Activated CD4-positive, alpha-beta T cell treated with anti-CD3 and anti-CD28 coated beads for 1 hour (primary cell): Measurements from ENCODE around the gene RBMS3.

Experiments used
- DNase-seq: peaks from one replicate; pipeline ENCODE4 v3.0.0-alpha.2; 2020

Gene RBMS3

DNA sequence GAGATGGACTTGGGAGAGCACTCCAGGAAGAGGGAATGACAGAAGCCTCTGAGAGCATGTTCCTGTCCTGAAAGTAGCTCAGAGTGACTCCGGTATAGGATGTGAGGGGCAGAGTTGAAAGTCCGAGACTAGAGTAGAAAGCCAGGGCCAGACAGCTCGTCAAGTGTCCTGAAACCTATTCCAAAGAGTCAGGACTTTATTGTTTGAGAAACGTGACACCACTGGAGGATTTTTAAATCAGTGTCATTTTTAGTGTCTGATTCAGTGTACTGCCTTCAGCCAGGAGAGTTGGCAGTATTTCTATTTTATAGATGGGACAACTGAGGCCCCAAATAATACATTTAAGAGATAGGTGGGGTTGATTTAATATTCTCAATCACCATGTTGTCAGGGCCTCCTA is 1.6 kb upstream of the RBMS3 start:
- DNase-seq = no peak

DNA sequence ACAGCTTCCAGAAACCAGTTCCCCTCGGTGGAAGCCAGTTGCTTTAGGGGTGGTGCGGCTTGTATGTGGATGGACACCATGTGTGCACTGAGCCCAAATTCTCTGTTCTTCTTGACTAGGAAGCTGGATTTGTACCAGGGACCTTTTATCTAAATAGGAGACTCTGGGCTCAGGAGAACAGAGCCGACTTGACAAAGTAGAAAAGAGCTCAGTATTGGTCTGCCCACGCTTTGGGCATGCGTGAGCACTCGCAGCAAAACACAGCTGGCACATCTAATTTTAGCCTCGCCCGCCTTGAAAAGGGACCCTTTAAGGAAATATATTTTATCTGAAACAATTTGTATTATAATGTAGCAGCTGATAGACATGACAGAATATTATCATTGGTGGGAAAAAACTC is 1.1 kb upstream of the RBMS3 start:
- DNase-seq = no peak

DNA sequence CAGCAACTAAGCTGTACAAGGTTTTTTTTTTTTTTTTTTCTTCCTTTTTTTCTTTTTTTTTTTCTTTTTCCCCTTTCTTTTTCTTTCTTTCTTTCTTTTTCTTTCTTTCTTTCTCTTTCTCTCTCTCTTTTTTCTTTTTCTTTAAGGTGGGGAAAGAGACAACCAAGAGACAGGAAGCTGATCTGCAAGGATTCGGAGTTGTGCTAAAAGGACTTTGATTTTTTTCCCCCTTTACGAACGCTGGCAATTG is 148 bp downstream of the RBMS3 start:
- no peak for DNase-seq

DNA sequence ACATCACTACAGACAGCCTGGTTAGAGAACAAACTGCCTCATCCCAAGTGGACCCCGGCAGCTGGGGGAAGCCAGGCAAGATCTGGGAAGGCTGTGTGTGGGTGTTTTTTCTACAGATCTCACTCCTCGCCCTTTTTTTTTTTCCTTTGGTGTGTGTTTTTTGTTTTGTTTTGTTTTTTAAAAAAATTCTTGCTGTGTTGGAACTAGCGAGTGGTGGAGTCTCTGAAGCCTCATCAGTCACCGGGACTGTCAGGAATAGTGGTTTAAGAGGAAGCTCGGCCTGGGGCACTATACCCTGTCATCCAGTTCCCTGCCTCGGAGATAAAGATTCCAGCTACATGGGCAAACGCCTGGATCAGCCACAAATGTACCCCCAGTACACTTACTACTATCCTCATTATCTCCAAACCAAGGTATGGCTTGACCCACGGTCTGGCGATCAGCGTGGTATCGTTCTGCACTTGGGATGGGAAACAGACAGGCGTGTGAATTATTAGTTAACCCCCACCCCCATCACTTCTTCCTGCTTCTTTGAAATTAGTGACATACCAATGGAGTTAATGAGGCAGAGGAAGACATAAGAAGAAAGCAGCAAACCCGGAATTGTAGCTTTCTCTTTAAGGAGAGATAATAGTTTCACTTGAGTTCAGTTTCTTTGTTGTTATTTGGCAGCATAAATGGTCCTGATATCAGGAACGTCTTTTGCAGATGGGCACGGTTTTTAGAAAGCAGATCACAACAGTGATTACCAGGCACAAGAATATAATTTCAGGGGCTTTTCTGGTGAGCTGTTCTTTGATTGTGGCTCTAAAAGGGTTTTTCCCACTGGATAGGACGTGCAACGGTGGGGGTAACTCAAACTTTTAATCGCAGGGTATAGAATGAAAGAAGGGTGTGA is 722 bp downstream of the RBMS3 start:
- no peak for DNase-seq

DNA sequence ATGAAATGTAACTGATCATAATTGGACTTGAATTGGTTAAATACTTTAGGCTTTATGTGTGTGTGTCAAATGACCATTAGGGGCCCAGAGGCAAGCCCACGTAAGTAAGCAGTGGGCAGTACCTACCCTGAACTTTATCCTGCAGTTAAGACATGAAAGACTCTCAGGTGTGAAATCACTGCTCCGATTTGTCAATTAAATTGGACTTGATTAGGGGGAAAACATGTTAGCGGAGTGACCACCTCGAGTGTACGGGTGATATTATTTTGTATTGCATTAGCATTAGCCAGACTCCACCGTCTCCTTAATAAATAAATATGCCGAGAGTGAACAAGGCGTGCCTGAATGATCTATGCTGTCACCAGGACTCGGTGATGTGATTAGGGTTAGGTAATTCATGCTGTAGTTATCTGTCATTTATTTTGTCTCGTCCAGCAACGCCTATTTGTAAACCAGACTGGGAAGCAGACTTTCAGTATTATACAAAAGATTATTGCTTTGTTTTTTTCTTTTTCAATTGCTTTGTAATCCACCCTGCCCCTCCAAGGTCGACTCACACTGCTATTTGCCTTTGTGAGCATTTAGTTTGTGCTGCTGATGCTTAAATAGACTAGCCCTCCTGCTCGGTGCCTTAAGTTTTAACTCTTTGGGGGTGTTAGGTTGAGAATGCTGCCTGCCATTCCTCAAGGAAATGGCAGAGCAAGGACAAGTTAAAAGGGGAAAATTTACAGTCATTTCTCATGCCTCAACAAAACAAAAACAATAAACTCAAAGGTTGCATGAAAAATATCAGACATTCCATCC is 1.8 kb downstream of the RBMS3 start:
- DNase-seq = no peak

DNA sequence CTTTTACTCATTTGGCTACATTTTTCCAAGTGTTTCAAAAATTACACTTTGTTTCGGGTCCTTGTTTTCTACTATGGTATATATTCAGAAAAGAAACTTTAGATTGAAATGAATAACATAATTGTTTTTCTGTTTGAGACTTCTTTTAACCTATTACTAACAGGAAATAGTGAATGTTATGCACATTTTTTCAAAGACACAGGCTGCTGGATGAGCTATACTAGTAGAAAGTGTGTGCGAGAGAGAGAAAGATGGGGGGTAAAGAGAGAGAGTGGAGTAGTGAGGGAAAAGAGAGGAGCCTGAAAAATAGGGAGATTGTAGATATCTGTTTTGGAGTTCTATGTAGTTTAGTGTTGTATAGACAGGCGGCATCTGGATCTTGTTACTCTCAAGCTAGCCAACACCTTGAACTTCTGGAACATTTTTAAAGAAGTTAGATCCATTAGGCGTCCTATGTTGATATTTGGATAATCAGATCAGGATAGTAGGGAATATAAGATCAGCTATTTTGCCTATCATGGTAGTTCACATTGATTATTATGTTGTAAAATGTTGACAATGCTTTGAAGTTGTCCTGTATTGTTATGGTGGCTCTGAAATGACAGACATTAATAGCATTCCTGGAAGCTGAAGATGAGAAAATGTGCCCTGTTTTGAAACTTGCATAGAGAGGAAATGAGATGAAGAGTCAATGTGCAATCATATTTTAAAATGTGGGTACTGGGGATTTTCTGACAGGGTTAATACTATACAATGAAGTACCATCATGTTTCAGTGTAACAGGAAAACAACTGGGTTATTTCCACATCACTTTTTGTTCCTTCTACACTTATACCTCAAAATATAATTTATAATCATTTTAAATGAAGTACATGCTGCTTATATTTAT is 2.6 kb downstream of the RBMS3 start:
- no peak for DNase-seq

DNA sequence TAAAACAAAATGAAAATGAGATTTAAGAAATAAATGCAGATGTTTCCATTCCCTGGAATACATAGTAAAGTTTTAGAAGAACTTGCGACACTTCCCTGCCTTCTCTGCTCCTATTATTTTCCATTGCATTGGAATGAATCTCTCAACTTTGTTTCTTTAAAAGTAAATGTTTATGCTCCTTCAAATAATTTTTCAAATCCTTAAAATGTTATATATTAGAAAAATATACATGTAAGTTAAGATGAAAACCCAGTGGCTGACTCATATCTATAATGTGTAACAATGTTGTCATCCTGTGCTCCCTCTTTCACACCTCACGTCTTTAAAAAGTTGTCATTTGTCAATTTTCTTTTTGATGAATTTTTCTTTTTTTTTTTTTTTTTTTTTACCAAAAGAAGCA is 3.6 kb downstream of the RBMS3 start:
- no peak for DNase-seq

DNA sequence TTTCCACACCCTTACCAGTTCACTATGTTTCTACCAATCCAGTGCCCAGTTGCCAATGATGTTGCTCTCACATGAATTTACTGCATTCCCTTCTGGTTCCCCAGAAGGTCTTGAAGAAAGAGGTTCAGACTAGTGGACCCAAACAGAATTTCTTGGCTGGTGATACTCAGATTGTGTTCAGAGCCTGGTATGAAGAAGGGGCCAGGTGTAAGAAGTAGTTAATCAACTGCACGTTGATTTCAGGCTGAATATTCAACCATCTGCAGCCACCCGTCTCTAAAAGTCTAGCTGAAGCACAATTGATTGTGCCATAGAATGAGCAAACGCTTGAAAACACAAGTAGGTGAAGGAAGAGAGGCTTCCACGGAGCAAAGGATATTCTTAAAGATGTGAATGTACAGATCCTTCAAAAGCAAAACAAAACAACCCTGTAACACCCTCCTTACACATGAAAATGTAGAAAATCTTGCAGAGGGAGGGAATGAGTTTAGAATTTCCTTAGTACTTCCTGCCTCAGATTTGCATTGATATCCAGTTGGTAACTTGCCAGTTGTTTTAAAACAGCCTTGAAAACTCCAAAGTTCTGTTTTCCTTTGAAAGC is 4.7 kb downstream of the RBMS3 start:
- DNase-seq = no peak

DNA sequence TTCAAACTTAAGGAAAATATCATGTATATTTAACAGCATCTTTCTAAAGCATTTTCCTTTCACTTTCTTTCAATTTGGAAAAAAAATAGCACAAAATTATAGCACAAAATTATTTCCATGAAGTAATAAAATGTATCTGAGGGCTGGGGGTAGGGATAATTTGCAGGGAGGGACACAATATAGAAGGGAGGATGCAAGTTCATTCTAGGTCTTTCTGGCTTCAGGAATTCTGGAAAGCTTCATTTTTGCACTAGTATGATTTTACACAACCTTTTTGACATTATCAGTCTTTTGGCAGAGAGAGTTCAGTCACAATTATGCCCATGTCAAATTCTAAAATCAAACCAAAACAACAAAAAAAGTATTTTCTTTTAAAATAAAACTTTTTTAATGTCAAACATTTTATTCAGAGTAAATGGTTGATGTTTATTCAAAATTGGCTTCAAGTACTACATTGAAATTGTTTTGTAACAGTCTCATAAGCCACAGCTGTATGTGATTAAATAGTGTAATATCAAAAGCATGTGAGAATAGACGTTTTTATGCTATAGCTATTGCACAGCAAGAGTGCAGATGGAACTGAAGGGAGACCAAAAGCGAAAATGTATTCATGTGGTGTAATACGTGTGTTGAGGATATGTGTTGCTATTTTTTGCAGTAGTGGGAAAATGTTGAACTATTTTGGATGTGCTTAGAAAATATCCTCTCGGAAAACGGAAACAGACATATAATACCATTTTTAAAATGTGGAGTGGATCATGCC is 5.8 kb downstream of the RBMS3 start:
- DNase-seq = no peak

DNA sequence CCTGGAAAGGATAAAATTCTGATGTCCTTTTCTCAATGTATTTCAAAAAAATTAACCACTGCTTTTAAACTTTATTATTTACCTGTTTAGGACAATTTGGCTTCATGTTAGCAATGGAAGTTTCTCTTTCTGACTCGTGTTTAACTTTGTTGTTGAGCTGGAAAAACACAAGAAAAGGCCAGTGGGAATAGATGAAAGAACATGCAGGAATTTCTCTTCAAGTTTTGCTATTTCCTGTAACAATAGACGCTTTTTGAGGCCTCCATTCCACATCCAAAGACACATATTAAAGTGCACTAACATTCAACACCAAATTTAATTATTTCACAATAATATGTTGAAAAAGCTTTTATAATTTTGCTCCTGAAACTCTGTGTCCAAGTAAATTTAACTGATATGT is 9.7 kb downstream of the RBMS3 start:
- no peak for DNase-seq

DNA sequence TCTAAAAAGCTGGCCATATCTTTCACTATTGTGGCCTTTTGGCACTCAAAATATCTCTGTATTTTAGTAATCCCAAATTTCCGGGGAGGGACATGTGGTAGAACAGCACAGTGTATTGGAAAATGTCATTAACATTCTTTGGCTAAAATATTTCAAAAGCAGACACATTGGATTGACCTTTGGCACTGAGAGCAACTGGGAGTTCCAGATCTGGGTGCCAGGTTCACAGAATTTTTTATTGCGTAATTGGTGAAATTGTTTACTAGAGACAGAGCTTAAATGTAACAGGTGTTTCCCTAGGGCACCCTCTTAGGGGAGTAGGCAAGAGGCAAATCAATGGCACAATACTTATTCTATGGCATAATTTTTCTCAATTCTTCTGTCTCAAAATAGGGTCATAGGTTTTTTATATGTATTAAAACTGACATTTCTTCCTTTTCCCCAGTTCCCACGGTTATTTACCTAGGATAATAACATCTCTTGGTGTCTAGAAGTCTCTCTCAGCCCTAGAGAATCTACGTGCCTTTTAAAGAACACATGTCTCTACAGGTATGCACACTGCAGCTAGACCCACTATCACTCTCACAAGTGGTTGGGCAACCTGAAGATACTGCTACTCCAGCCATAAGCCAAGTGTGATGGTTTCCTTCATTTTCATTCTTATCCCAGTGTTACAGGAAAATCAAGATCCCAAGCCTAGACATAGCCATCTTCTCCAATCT is 10.6 kb downstream of the RBMS3 start:
- no peak for DNase-seq

DNA sequence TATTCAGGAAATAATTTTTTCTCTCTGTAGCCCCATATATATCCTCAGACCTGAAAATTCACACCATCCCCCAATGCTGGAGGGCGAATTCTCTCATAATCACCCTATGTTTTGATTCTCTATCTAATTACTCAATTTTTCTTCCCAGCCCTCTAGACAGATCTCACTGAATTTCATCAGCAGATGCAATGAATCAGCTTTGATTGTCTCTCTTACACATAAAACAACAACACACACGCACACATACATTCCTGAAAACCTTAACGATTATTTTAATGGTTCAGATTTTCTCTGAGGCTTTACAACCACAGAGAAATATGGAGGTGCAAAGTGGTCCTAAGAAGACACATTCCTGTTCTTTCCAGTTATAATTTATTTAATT is 11.1 kb downstream of the RBMS3 start:
- no peak for DNase-seq

DNA sequence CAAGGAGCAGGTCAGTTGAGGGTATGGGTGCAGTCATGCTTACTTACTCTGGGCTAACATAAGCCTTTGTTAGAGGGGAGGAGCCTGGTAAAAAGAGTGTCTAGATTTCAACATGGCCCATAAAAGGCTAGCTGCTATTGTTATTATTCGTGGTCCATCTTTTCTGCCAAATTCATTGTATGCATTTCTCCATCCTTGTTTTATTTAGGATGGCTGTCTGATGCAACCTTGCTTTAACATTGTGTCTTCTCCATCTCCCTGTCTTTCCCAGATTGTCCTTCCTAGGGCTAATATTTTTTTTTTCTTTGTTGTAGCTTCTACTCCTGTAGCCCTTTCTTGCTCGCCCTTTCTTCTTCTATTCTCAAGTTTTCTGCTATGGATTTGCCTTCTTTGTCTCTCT is 12.6 kb downstream of the RBMS3 start:
- DNase-seq = no peak

DNA sequence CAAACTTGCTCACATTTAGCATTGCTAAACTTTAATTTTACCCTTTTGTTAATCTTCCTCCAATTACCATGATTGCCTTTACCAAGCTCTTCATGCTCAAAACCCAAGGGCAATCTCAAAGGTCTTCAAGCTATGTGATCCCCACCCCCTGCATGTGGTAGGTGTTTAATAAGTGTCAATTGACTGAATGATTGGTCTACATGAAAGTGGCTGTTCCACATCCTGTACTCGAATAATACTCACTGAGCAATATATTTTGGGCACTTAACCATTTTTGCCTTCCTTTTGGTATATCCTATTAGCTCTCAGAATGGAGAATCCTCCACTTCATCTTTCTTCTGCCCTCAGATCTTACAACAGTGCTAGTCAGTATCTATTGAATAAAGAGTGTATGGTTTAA is 17.1 kb downstream of the RBMS3 start:
- DNase-seq = no peak

DNA sequence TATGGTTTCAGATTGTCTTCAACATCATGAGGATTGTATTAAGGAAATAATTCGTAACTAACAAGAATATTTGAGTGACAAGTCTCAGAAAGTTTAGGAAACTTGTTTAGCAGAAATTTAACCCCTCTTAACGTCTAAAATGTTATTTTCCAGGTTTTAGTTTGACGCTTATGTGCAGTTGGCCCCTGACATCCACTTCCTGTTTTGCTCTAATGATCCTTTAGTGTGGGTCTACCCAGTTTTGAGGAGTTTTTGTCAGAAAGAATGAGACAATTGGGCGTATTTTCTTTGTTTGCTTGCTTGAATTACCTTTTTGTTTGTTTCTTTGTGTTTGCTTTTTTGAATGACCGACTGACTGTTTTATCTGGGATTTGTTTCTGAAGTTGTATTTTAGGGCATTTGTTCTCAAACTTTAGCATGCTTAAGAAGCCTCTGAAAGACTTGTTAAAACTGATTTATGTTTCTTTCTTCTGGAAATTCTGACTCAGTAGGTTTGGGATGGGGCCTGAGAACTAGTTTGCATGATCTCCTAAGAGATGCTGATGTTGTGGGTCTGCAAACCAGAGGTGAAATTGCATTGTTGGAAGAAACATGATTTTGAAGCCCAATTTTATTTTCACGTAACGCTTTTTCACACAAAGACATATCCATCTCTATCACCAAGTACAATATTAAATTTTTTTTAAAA is 20.6 kb downstream of the RBMS3 start:
- no peak for DNase-seq

DNA sequence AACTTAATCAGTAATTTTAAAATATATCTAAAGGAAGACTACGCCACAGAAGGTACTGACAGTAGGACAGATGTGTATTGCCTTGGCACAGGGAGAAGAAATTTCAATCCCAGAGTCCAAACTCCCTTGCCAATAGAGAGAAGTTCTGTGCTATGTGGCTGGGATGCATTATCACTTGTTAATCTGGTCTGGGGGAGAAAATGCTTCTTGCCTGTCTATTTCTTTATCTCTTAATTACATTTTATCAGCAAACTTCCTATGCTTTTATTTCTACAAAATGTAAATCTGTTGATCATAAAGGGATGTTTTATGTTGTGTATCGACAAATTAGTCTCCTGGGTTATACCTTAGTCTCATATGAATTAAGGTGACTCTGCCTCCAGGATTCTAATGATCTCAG is 21.7 kb downstream of the RBMS3 start:
- DNase-seq = no peak

DNA sequence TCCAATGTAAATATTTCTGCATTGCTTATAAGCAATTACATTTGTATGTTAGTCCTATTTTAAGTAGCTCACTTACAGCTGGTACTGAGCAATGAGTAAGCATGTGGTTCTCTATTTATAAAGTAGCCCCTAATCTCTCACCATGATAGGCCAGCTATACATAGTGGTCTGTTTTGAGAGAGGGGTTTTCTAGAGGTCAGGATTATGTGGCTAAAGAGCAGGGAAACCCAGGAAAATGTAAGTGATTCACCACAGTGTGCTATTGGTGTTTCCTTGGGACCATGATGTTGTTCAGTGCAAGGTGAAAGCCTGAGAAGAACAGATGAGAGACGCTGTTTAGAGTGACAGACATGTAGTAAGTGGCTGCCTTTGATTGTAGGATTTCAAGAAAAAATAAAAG is 26.4 kb downstream of the RBMS3 start:
- DNase-seq = no peak

DNA sequence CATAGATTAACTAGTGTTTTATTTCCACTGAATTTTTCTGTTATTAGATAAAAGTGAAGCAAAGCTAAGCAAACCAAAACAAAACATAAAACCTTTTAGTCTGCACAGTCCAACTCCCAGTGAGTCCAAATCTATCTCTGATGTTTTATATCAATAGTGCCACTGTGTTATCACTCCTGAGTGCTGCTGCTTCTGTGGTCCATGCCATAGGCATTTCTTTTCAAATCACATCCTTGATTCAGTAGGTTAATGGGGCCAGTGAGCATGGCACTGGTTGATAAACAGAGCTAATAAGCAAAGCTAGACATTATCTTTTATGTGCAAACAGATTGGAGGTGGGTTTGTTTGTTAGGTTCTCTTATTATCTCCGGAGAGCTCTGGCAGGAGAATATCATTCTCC is 30.0 kb downstream of the RBMS3 start:
- DNase-seq = no peak

DNA sequence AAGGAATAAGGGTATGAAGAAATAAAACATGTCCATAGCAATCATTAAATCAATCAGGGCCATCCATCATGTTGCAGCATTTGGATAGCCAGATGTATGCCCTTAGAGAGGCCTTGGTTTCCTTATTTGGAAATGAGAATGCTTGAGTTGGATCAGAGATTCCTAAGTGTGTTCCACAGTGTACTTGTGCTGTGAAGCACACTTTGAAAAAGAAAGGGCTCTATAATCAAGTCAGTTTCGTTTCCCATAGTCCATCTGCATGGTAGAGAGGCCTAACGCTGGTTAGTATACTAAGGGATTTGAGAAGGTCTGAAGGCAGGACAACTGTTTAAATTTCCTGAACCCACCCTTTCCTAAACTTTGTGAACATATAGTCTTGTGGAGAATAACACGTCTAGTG is 30.9 kb downstream of the RBMS3 start:
- no peak for DNase-seq

DNA sequence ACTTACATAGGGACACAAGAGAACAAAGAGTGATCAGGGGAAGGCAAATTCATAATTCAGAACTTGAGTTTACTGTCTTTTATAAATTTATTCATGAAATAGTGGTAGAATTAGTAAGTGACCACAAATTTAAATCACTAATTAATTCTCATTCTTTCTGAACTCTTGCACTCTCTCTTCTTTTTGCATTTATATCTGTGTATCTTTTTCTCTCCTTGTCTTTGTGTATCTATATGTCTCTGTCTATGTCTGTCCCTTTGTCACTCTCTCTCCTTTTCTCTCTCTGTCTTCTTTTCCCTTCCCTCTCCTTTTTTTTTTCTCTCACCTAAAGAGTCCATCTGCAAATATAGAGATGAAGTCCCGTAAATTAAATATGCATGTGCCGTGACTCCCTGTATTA is 31.5 kb downstream of the RBMS3 start:
- DNase-seq = no peak

DNA sequence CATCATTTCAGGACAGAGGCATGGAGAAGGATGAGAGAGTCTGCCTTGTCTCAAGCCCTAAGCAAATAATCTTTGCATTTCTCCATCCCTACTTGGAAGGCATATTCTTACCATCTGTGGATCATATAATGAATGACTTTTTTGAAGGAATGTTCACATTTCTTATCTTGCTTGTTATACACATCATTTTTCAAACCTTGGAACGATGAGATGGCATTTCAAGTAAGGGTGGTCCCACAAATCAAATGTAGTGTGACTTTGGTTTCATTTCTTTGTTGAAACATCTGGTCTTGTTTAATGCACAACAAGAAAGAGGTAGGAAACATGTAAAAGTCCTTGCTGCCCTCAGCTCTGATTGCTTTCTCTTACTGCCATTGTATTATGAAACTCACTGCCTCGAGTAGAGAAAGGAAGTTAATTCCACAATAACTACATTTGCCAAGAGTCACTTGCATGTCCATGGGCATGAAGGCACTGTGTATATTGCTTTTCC is 32.1 kb downstream of the RBMS3 start:
- no peak for DNase-seq
